Measurements from ENCODE around the gene ARMCX4. TPM values are rescaled to one million over a fixed set of nuclear protein-coding genes. Genes with fewer than 3 reads are reported as not detected.

Gene ARMCX4
- 16.6 TPM for total RNA-seq

GRCh38 chrX:101485212-101485949, at the start of gene ARMCX4:
Gene ARMCX4, plus strand, starts transcription at chrX:101485456. Its CDS starts 3,134 bp downstream, at chrX:101488590.

Other genes starting within 250 kb of the ARMCX4 start
- gene TAF7L, start 194.1 kb upstream of the ARMCX4 start, total RNA-seq: 0.46 TPM
- 9.7 TPM for gene TIMM8A, start 136.7 kb upstream of the ARMCX4 start, total RNA-seq
- gene BTK, start 99.3 kb upstream of the ARMCX4 start, total RNA-seq: 2.1 TPM
- 122 TPM for gene RPL36A, start 94.4 kb upstream of the ARMCX4 start, total RNA-seq
- gene GLA, start 77.5 kb upstream of the ARMCX4 start, total RNA-seq: 12.2 TPM
- gene HNRNPH2, start 77.2 kb upstream of the ARMCX4 start, total RNA-seq: 90.9 TPM
- 80.5 TPM for gene ARMCX1, start 65.1 kb downstream of the ARMCX4 start, total RNA-seq
- 22.4 TPM for gene ARMCX6, start 132.5 kb downstream of the ARMCX4 start, total RNA-seq
- gene ARMCX3, start 137.7 kb downstream of the ARMCX4 start, total RNA-seq: 95.3 TPM
- 67.6 TPM for gene ARMCX2, start 174.4 kb downstream of the ARMCX4 start, total RNA-seq